ENCODE measurements around the gene TMEM167A.
"Not testable (repeated sequence)": the region's sequence is repeated elsewhere in the genome, so short reads cannot be mapped to it uniquely, and the experiment has no call there.

TMEM167A gene

GRCh38 chr5:83085106-83085505 is 7.9 kb upstream of the TMEM167A start:
- no peak for DNase-seq

- DNase-seq: no peak
Observed at GRCh38 chr5:83084336-83084735, 7.1 kb upstream of the TMEM167A start.

GRCh38 chr5:83082750-83083149 is 5.6 kb upstream of the TMEM167A start:
- no peak for DNase-seq

DNA sequence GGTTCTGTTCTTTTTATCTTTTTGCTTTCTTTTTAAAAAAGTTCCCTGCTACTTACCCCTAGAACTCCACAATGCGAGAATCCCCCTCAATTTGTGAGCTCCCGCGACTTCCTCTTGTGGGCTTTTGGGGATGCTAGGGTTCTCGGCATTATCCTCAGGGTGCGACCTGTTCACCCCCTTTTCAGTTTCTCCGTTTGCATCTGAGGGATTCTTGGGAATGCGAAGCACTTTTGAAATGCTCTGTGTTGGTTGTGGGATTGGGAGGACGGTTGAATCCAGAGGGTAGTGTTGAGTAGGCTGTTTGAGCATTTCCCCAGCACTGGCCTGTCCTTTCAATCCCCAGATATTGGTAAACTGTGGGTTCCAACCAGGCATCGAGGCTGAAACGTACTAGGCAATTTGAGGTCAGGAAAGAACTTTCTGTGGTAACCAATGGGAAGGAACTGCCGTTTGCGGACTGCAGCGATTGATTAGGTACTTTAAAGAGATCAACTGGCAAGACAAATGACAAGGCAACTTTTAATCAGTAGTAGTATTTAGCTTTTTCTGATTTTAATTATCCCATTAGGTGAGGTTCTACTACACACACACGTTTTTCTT is 568 bp upstream of the TMEM167A start:
- DNase-seq: no peak

DNA sequence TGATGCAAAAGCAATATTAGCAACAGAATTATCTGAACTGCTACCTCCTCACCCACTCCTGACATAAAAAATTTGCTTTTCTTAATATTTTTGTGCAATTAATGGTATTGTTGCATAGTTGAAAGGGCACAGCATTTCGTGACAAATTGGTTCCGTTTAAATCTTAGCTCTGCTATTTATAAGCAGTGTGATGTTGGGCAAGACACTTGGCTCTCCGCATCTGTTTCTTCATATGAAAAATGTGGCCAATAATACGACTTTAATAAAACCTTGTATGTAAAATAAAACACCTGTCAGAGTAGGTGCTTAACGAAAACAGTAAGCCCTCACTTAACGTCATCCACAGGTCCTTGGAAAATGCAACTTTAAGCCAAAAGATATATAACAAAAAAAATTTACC is 4.2 kb downstream of the TMEM167A start:
- no peak for DNase-seq

DNA sequence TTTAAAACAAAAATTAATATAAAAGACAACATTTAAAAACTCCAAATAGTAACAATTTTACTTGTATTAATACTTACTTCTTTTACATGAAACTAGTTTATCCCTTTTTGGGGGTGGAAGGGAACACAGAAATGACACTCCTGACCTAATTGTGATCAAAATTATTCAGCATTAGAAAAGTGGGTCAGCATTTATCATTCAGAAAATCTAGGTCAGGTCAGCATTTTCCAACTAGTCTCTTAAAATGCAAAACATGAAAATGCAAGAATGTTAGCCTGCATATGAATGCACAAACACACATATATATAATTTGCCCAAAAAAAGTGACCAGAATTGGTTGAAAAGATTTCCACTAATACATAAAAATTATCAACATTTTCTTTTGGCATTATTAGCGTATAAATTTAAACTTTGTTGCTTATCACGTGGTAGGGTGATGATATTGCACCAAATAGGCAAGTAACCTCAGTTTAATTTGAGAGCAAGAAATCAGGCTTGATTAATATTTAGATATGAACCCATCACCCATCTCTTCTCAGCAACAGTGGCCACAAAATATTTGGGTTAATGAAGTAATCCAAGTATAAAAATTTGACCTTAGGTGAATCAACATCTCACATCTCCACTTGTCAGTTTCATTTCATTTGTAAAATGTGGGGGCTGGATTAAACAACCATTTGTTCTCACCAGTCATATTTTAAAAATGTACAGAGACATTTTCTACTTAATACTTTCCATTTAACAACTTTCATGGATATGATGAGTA is 5.7 kb downstream of the TMEM167A start:
- no peak for DNase-seq

GRCh38 chr5:83069096-83069799 is 7.9 kb downstream of the TMEM167A start:
- DNase-seq: no peak

- not testable (repeated sequence) for DNase-seq
Observed at GRCh38 chr5:83067377-83067776, 9.8 kb downstream of the TMEM167A start.

DNA sequence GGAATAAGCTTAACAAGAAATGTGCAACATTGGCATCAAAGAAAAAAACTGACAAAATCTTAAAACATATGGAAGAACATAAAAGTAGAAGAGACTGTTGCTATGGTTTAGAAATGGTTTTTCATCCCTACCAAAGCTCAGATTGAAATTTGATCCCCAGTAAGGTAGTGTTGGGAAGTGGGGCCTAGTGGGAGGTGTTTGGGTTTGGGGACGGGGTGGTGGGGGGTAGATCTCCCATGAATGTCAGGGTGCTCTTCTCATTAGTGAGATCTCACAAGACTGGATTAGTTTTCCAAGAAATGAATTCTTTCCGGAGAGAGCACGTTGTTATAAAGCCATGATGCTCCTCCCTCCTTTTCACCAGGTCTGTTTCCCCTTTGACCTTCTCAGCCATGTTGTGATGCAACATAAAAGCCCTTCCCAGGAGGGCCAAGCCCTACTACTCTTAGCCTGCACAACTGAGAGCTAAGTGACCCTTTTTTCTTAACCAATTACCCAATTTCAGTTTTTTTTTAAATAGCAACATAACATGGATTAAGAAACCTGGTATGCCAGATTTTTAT is 10.6 kb downstream of the TMEM167A start:
- DNase-seq: no peak

- no peak for DNase-seq
Observed at GRCh38 chr5:83059341-83059740, 17.9 kb downstream of the TMEM167A start.

DNA sequence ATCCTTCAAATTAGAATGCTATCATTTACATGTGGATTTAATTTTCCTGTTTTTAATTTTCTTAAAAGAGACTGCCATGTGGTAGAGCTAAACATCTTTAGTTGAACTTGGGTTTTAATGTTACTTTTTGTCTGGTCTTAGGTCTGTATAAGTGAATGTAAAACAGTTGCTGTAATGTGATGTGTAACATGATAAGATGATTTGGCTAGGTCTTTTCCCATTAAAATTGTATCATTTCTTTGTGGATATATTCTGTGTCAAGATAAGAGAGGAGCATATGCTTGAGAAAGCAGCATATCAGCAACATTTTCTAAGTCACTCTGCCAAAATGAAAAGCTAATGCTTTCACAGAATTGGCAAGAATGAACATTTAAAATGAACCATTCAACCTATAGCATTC is 18.5 kb downstream of the TMEM167A start:
- no peak for DNase-seq

DNA sequence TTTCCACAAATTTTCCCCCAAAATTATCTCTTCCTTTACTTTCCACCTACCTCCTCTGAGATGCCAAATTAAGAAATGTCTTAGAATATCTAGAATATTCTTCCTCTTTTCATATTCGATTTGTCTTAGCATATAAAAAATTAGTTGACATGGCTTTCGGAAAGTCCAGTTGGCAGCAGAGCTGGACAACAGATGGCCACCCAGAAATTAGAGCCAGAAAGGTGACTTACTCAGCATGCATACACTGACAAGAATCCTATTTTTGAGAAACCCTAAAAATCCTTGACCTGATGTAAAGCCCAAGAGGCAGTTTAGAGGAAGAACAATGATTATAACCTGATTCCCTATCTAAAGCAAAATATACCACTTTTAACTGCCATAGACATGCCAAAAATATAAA is 22.0 kb downstream of the TMEM167A start:
- no peak for DNase-seq

- no peak for DNase-seq
Observed at GRCh38 chr5:83050723-83051340, 26.4 kb downstream of the TMEM167A start.

DNA sequence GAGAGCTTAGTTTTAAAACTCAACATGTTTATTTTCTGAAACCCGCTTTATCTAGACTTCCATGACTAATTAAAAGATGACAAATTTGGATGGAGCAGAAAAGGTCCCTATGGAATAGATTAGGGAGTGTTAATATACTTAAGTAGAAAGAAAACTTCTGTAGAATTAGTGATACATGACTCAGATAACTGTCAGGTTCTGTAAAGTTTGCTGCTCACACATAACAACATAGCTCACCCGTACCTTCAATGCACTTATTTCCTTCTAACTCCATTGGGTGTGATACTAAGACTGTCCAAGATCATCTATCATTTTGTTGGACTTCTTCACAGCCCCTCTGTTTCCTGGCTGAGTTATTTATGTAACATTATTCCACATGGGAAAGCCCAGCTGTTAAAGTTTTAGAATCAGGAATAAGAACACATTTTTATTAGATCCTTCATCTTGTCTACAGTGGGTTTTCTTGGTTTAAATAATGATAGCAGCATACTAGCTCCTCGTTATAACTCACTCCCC is 27.8 kb downstream of the TMEM167A start:
- DNase-seq: no peak

GRCh38 chr5:83048811-83049210 is 28.4 kb downstream of the TMEM167A start:
- DNase-seq: no peak

DNA sequence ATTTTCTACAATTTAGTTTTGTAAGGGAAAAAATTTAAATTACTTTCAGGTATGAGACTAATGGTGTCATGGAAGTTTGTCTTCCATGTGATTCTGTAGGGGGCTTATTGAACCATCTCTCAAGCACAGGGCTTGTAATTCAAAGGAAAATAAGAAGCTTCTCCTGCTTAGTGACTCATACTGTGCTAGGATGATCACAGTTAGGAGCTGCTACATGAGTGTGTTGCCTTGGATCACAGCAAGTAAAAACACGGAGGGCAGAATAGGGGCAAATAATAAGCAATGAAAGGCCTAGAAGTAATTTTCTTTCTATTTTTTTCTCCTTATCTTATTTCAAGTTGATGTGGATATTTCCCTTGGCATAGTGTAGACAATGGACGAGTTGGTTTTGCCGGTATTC is 28.9 kb downstream of the TMEM167A start:
- no peak for DNase-seq

- DNase-seq: no peak
Observed at GRCh38 chr5:83044926-83045325, 32.3 kb downstream of the TMEM167A start.

DNA sequence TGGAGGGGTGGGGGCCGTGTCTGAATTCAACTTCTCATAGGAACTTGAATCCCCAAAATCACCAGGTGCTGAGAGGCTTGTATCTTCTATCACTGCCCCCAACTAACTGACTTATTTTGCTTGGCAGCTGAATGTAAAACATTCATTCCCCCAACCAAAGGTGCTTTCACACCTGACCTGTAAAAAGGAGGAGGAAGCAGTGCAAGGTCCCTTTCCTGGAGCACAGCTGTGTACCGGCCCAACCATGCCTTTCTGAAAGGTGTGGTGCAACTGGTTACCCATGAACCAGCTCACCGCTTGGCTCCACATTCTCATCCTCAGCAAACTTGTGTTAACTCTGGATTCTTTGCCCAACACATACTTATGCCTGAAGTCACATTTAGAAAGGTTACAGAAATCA is 34.7 kb downstream of the TMEM167A start:
- DNase-seq: no peak

DNA sequence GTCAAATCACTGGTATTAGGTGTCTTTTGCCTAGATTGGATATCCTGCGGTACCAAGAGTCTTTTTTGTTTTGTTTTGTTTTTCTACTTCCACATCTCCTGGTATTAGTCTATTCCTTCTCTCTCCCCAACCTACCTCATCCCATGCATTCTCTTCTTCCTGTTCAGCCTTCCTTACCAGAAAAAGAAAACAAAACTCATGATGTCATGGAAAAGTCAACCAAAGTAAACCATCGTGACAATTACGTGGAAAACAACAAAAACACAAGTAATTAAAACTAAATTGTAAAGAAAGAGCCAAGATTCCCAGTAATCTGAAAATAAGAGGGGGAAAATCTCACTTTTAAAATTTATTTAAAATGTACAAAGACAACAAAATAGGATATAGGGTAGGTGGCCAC is 38.3 kb downstream of the TMEM167A start:
- DNase-seq: no peak

DNA sequence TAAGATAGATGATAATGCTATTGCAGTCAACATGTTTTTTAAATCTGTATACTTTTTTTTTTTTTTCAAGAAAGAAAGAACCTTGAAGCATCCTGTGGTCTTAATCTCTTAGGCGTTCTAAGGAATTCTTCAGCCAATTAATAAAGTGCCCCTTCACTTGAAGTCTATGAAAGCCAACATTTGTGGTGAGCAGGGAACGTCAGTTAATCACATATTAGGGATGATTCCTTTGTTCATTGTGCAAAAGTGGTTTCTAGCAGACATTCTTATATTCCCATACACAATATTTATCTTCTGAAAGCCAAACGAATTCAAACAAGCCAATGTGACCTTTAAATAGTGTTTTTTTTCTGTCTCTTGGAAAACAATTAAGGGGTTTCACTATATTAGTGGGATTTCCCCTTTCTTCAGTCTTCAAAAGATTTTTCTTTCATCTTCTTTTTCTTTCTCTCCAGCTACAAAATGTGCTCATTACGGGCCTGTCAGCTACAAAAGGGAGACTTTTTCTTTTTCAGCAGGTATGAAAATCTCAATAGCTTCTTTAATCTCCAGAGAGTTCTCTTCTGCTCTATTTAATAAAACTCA is 40.1 kb downstream of the TMEM167A start:
- DNase-seq: no peak

GRCh38 chr5:83035373-83036100 is 41.7 kb downstream of the TMEM167A start:
- peak; percentile 82 for DNase-seq

Measured in NCI-H446 treated with DMSO at 0.1 percent for 48 hours (cell line).